ENCODE measurements around the gene CIB1. TPM values are rescaled to one million over a fixed set of nuclear protein-coding genes. Genes with fewer than 3 reads are reported as not detected.
A peak's percentile ranks its signal among the peaks of the same experiment; 100 is the strongest.

Gene CIB1
- total RNA-seq, 4 donors from 2014 or later = 22.8 to 35.6 (median 25.5) TPM

GRCh38 chr15:90249203-90249863 is 15.6 kb upstream of the CIB1 start, which contains the start of gene TTLL13:
Gene TTLL13, plus strand, starts transcription at chr15:90249556. Its CDS starts 1,075 bp downstream, at chr15:90250631.
- Histone ChIP-seq H3K27me3 (no peaks in the 10 kb centered on the region), H3K36me3 (no peaks in the 10 kb centered on the region), H3K9me3 (no peaks in the 10 kb centered on the region), H3K27ac (peak within 1 kb of the TSS in 3 of 4 donors; percentile 51 to 70 (median 55)), H3K4me1 (peaks cover 0 to 16% (median 5%) of the 10 kb centered on the region in 3 donors), H3K4me3 (peak within 1 kb of the TSS; percentile 28 to 64)
- 0% methylated on average over 12 to 17 of the region's 44 CpGs for WGBS, 2 donors (ENCODE audit: low coverage in 1 of 2)
- peak; percentile 96 for ATAC-seq
- TF ChIP-seq POLR2AphosphoS5 (IDR thresholded peaks at IDR 0.05) (peak; percentile 42), EP300 (IDR thresholded peaks at IDR 0.05) (no peak), POLR2A (IDR thresholded peaks at IDR 0.05) (no peak)
- TF ChIP-seq, protein P1, sequence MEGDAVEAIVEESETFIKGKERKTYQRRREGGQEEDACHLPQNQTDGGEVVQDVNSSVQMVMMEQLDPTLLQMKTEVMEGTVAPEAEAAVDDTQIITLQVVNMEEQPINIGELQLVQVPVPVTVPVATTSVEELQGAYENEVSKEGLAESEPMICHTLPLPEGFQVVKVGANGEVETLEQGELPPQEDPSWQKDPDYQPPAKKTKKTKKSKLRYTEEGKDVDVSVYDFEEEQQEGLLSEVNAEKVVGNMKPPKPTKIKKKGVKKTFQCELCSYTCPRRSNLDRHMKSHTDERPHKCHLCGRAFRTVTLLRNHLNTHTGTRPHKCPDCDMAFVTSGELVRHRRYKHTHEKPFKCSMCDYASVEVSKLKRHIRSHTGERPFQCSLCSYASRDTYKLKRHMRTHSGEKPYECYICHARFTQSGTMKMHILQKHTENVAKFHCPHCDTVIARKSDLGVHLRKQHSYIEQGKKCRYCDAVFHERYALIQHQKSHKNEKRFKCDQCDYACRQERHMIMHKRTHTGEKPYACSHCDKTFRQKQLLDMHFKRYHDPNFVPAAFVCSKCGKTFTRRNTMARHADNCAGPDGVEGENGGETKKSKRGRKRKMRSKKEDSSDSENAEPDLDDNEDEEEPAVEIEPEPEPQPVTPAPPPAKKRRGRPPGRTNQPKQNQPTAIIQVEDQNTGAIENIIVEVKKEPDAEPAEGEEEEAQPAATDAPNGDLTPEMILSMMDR (IDR thresholded peaks at IDR 0.05) = peak in 1 of 4 experiments; percentile 23

DNA sequence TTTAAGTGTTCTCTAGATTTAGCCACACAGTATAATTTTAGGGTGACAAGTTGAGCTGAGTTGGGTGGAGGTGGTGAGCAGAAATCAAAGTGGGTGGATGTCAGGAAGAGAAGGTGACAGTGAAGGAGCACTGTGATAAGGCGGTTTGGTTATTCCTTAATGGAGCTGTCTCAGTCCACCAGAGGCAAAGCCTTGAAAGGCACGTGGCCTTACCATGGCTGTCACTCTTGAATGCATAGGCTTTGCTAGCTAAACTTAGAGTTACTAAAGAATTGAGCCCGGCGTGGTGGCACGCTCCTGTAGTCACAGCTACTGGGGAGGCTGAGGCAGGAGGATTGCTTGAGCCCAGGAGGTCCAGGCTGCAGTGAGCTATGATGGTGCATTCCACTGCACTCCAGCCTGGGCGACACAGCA is 15.1 kb upstream of the CIB1 start:
- peaks cover 0 to 16% (median 5%) of the 10 kb centered on the region in 3 donors for H3K4me1 ChIP-seq
- WGBS, 2 donors (ENCODE audit: low coverage in 1 of 2) = 78% methylated on average over 5 of the region's 6 CpGs; no CpG with 5 or more reads in 1 of the 2 donors
- peak; percentile 21 for ATAC-seq
- H3K27ac ChIP-seq = peak overlapping the region in 3 of 4 donors; percentile 51 to 70 (median 55)
- TF ChIP-seq EP300 (IDR thresholded peaks at IDR 0.05) (no peak), POLR2A (IDR thresholded peaks at IDR 0.05) (no peak), POLR2AphosphoS5 (IDR thresholded peaks at IDR 0.05) (no peak)
- TF ChIP-seq, protein P1 (IDR thresholded peaks at IDR 0.05) = no peak
- H3K36me3 ChIP-seq = no peaks in the 10 kb centered on the region
- H3K9me3 ChIP-seq = no peaks in the 10 kb centered on the region
- no peaks in the 10 kb centered on the region for H3K27me3 ChIP-seq
- peak overlapping the region in 1 of 2 donors; percentile 64 for H3K4me3 ChIP-seq

GRCh38 chr15:90243943-90244639 is 10.3 kb upstream of the CIB1 start:
- 79 to 84% methylated on average over 5 to 7 of the region's 10 CpGs for WGBS, 2 donors (ENCODE audit: low coverage in 1 of 2)
- Histone ChIP-seq H3K27me3 (no peaks in the 10 kb centered on the region), H3K4me1 (peaks cover 0 to 4% (median 0%) of the 10 kb centered on the region in 3 donors), H3K27ac (no peak overlapping the region), H3K36me3 (peaks cover 0 to 27% of the 10 kb centered on the region in 2 donors), H3K9me3 (no peaks in the 10 kb centered on the region), H3K4me3 (no peak overlapping the region)
- no peak for ATAC-seq
- TF ChIP-seq, protein P1 (IDR thresholded peaks at IDR 0.05) = no peak
- TF ChIP-seq EP300 (IDR thresholded peaks at IDR 0.05) (no peak), POLR2AphosphoS5 (IDR thresholded peaks at IDR 0.05) (no peak), POLR2A (IDR thresholded peaks at IDR 0.05) (no peak)

DNA sequence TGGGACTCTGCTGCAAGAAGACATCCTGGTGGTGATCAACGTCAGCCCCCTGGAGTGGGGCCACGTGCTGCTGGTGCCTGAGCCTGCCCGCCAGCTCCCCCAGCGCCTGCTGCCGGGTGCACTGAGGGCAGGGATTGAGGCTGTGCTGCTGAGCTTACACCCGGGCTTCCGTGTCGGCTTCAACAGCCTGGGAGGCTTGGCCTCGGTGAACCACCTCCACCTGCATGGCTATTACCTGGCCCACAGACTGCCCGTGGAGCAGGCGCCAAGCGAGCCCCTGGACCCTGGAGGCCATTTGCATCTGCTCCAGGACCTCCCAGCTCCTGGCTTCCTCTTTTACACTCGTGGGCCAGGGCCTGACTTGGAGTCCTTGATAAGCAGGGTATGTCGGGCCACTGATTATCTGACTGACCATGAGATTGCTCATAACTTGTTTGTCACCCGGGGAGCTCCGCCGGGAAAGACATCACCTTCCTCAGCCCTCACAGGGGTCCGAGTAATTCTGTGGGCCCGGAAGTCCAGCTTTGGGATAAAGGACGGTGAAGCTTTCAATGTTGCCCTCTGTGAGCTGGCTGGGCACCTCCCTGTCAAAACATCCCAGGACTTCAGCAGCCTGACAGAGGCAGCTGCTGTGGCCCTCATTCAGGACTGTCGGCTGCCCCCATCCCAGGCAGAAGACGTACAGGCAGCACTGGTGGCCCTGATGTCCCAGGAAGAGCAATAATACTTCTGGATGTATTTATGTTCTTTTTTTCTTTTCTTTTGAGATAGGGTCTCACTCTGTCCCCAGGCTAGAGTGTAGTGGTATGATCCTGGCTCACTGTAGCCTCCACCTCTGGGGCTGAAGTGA is 7.8 kb upstream of the CIB1 start:
- Histone ChIP-seq H3K27ac (no peak overlapping the region), H3K27me3 (no peaks in the 10 kb centered on the region), H3K36me3 (peaks cover 0 to 50% of the 10 kb centered on the region in 2 donors), H3K4me1 (no peaks in the 10 kb centered on the region), H3K9me3 (no peaks in the 10 kb centered on the region), H3K4me3 (no peak overlapping the region)
- ATAC-seq = no peak
- WGBS, 2 donors (ENCODE audit: low coverage in 1 of 2) = 88 to 90% methylated on average over 2 to 3 of the region's 22 CpGs
- TF ChIP-seq POLR2A (IDR thresholded peaks at IDR 0.05) (no peak), POLR2AphosphoS5 (IDR thresholded peaks at IDR 0.05) (no peak), EP300 (IDR thresholded peaks at IDR 0.05) (no peak)
- TF ChIP-seq, protein P1 (IDR thresholded peaks at IDR 0.05) = no peak

All from gastroesophageal sphincter (tissue), 4 donors.